Osteoblast (primary cell): ENCODE measurements around the gene SCT. TPM values are rescaled to one million over a fixed set of nuclear protein-coding genes. Genes with fewer than 3 reads are reported as not detected.
A peak's percentile ranks its signal among the peaks of the same experiment; 100 is the strongest.

Experiments used
- DNase-seq: peaks from one replicate; pipeline ENCODE4 v3.0.0; 2011; ENCODE audit warnings: low spot score, mixed read lengths; ENCODE audit not compliant: insufficient read length; ENCODE audit errors: missing footprints
- H2AFZ ChIP-seq: 2 replicates; pipeline ENCODE4 v1.6.0; 2011; ENCODE audit warnings: mild to moderate bottlenecking, low read length
- H3K27ac ChIP-seq: 2 replicates; pipeline ENCODE4 v1.5.1; 2011; ENCODE audit warnings: mild to moderate bottlenecking, low read depth, low read length, moderate library complexity
- H3K27me3 ChIP-seq: 2 replicates; pipeline ENCODE4 v1.6.0; 2012; ENCODE audit warnings: mild to moderate bottlenecking, control low read depth, inconsistent platforms, low read length, moderate library complexity; ENCODE audit not compliant: insufficient read depth
- H3K36me3 ChIP-seq: 2 replicates; pipeline ENCODE4 v1.5.1; 2011; ENCODE audit warnings: mild to moderate bottlenecking, low read length, control low read depth, moderate library complexity; ENCODE audit not compliant: insufficient read depth
- H3K4me1 ChIP-seq: 2 replicates; pipeline ENCODE4 v1.5.1; 2011; ENCODE audit warnings: mild to moderate bottlenecking, low read length, control low read depth, moderate library complexity; ENCODE audit not compliant: insufficient read depth
- H3K4me2 ChIP-seq: 2 replicates; pipeline ENCODE4 v1.6.0; 2011; ENCODE audit warnings: mild to moderate bottlenecking, low read length; ENCODE audit not compliant: insufficient read depth
- H3K4me3 ChIP-seq: fragments of 200-600 bp; sonication (generic); 3 replicates; pipeline ENCODE4 v1.5.1; 2012; ENCODE audit warnings: mild to moderate bottlenecking, low read length, inconsistent platforms; ENCODE audit not compliant: insufficient read depth
- H3K79me2 ChIP-seq: 2 replicates; pipeline ENCODE4 v1.6.0; 2012; ENCODE audit warnings: mild to moderate bottlenecking, low read length, control low read depth, inconsistent platforms; ENCODE audit not compliant: insufficient read depth
- H3K9me3 ChIP-seq: 2 replicates; pipeline ENCODE4 v1.5.1; 2011; ENCODE audit warnings: low read depth, low read length, control low read depth
- H4K20me1 ChIP-seq: 2 replicates; pipeline ENCODE4 v1.6.0; 2012; ENCODE audit warnings: mild to moderate bottlenecking, low read length, control low read depth; ENCODE audit not compliant: insufficient read depth
- total RNA-seq: library from RNA; depleted of rRNA; stranded (reverse); fragments of >200 nt; gene quantifications from 2 replicates; pipeline ENCODE4 v1.2.3, GENCODE V29; 2012
- TF ChIP-seq, protein P1 (sequence below): IDR thresholded peaks from 2 replicates; pipeline ENCODE4 v1.5.1; 2011; ENCODE audit warnings: mild to moderate bottlenecking, low read depth, low read length, moderate library complexity; ENCODE audit errors: extremely low read depth

The SCT gene
- total RNA-seq, 1 donor, result not detected

DNA sequence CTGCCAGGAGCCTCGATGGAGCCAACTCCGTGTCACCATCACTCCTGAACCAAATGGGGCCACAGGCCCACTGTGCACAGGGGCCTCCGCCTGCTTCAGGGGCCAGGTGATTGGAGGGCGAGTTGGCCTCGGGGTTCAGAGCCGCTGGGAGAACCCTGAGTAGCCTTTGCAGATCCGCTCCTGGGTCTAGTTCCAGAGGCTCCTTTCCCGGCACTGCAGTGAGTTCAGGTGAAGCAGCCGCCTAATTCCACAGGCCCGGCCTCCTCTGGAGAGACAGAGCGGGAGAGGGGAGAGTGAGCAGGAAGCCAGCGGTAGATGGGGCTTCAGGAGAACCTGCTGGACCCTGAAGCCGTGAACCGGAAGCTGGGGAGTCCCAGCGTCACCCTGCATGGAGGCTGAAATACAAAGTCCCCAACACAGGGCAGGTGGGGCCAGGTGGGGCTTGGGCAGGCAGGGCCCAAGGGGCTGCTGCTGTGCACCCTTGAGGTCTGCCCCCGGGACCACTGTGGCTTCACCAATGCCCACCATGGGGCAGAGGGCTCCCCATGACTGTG is 32.6 kb upstream of the SCT start:
- H3K27ac ChIP-seq, result no peak overlapping the region
- H3K4me2 ChIP-seq, result no peak overlapping the region
- H3K4me3 ChIP-seq, result no peak overlapping the region
- no peaks in the 10 kb centered on the region for H3K4me1 ChIP-seq
- no peaks in the 10 kb centered on the region for H3K9me3 ChIP-seq
- peaks cover 4% of the 10 kb centered on the region for H3K79me2 ChIP-seq
- peaks cover 18% of the 10 kb centered on the region for H4K20me1 ChIP-seq
- TF ChIP-seq, protein P1, sequence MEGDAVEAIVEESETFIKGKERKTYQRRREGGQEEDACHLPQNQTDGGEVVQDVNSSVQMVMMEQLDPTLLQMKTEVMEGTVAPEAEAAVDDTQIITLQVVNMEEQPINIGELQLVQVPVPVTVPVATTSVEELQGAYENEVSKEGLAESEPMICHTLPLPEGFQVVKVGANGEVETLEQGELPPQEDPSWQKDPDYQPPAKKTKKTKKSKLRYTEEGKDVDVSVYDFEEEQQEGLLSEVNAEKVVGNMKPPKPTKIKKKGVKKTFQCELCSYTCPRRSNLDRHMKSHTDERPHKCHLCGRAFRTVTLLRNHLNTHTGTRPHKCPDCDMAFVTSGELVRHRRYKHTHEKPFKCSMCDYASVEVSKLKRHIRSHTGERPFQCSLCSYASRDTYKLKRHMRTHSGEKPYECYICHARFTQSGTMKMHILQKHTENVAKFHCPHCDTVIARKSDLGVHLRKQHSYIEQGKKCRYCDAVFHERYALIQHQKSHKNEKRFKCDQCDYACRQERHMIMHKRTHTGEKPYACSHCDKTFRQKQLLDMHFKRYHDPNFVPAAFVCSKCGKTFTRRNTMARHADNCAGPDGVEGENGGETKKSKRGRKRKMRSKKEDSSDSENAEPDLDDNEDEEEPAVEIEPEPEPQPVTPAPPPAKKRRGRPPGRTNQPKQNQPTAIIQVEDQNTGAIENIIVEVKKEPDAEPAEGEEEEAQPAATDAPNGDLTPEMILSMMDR, result no peak
- H2AFZ ChIP-seq, result no peak overlapping the region
- peak; percentile 63 for DNase-seq
- no peaks in the 10 kb centered on the region for H3K27me3 ChIP-seq
- H3K36me3 ChIP-seq, result peaks cover 23% of the 10 kb centered on the region

DNA sequence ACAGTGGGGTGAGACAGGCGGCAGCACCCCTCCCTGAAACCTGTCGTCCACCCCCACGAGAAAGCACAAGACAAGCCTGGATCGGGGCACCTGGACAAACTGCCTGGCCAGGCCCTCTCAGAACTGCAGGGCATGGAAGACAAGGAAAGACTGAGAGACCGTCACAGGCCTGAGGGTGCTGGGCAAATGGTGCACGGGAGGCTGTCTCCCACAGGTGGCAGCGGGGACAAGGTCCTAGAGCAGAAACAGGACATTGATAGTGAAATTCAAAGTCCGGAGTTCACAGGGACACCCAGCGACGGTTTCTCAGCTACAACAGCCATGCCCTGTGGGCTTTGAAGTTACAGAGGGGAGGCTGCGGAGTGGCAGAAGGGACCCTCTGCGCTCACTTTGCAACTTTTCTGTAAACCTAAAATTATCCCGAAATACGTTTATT is 30.7 kb upstream of the SCT start:
- Histone ChIP-seq H3K9me3 (no peaks in the 10 kb centered on the region), H4K20me1 (peaks cover 15% of the 10 kb centered on the region), H2AFZ (no peak overlapping the region), H3K4me1 (no peaks in the 10 kb centered on the region), H3K27ac (no peak overlapping the region), H3K4me3 (no peak overlapping the region), H3K27me3 (no peaks in the 10 kb centered on the region), H3K79me2 (peaks cover 4% of the 10 kb centered on the region), H3K4me2 (no peak overlapping the region), H3K36me3 (peaks cover 13% of the 10 kb centered on the region)
- DNase-seq, result peak; percentile 62
- TF ChIP-seq, protein P1, result no peak

- Histone ChIP-seq H3K27ac (no peak overlapping the region), H3K9me3 (no peaks in the 10 kb centered on the region), H3K4me3 (no peak overlapping the region), H3K79me2 (no peaks in the 10 kb centered on the region), H3K4me1 (no peaks in the 10 kb centered on the region), H2AFZ (no peak overlapping the region), H3K36me3 (peaks cover 9% of the 10 kb centered on the region), H4K20me1 (peaks cover 10% of the 10 kb centered on the region), H3K27me3 (no peaks in the 10 kb centered on the region), H3K4me2 (no peak overlapping the region)
- TF ChIP-seq, protein P1, result no peak
- peak; percentile 57 for DNase-seq
Observed at GRCh38 chr11:656866-657265, 29.9 kb upstream of the SCT start.

DNA sequence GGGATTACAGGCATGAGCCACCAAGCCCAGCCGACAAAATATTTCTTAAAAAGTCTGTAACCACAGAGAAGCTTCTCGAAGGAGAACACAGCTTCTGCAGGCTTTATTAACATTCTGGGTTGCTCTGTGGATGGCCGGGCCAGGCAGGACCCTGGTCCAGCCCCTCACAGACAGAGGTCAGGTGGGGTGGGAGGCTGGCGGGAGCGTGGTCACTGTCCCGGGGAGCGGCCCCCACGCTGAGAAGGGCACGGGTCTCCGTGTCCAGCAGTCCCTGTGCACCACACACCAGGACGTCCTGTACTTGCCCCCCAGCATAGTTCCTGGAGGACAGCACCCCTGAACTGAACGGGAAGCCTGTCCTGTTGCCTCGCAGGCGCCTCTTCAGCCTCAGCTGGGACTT is 29.4 kb upstream of the SCT start:
- Histone ChIP-seq H3K79me2 (no peaks in the 10 kb centered on the region), H3K27ac (no peak overlapping the region), H4K20me1 (peaks cover 10% of the 10 kb centered on the region), H2AFZ (no peak overlapping the region), H3K4me1 (no peaks in the 10 kb centered on the region), H3K9me3 (no peaks in the 10 kb centered on the region), H3K27me3 (no peaks in the 10 kb centered on the region), H3K4me2 (no peak overlapping the region), H3K4me3 (no peak overlapping the region), H3K36me3 (peaks cover 9% of the 10 kb centered on the region)
- DNase-seq, result peak; percentile 46
- TF ChIP-seq, protein P1, result no peak
